Brain pericyte (primary cell): ENCODE data around the gene MPI.
"Not testable (repeated sequence)": the region's sequence is repeated elsewhere in the genome, so short reads cannot be mapped to it uniquely, and the experiment has no call there.

Experiments used
- DNase-seq: peaks from one replicate; pipeline ENCODE4 v3.0.0-alpha.2; 2012; ENCODE audit warnings: low read depth, low spot score

The MPI gene

DNA sequence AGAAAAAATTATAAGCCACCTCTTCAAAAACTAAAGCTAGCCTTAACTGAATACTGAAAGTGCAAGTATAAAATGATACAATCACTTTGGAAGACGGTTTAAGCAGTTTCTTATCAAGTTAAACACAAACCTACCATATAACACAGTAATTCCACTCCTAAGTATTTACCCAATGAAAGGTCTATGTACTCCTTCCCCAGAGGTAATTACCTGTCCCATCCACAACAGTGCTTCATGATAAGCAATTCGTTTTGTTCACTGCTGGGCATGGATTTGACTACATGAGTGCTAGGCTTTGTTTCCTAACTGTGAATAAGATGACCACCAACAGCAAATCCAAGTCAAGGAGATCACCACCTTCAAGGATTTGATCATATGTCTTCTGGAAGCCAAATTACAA, 43.7 kb downstream of the MPI start:
- DNase-seq = no peak

DNA sequence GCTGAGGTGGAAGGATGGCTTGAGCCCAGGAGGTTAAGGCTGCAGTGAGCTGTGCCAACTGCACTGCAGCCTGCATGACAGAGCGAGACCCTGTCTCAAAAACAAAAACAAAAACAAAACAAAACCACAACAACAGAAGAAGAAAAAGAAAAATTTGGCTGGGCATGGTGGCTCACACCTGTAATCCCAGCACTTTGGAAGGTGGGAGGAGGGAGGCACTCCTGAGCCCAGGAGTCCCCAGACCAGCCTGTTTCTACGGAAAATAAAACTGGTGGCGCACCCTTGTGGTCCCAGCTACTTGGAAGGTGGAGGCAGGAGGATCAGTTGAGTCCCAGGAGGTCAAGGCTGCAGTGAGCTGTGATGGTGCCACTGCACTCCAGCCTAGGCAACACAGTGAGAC, 45.4 kb downstream of the MPI start:
- not testable (repeated sequence) for DNase-seq

DNA sequence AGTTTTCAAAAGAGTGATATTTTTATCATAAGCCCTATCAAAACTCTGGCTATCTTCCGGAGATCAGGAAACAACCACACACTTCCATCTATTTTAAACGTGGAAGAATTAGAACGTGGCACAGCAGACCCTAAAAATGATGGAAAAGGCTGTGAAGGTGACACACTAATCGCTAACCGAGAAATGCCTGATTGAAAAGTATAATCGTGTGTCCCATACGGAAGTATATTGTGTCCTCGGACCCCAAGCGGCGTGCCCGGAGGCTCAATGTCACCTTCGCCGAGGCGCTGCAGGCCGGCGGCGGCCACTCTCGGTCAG, 47.4 kb downstream of the MPI start:
- no peak for DNase-seq

DNA sequence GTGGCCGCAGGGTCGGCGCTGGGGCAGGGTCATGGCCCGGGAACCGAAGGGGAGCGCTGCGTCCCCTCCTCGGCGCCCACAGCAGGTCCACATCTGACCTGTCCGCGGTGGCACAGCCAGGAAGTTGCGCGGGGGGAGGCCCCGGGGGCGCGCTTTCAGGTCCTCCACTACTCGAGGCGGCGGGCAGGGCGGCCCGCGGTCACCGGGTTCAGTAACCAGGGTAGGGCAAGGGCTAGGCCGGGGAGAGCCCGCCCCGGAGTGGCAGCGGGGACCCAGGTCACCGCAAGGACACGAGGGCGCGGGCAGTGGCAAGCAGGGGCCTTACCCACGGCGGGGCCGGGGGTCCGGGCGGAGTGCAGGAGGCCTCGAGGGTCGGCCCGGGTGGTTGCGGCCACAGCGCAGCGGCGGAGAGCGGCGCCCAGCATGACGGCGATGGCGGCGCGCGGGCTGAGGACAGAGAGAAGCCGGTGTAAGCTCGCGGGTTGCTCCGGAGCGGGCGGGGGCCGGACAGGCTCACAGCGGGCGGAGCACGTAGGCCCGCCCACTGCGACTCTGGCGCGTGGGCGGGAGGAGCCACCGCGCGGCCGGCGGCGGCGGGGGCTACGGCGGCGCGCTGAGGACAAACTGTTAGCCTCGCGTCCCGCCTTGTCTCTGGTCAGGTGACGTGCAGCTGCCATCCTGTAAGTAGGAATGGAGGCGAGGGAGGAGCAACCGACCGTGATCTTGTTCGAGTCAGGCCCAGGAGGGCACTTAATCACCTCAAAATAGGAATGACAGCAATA, 47.9 kb downstream of the MPI start, which contains the start of gene COX5A:
Gene COX5A (minus strand): TSS at position 484 of the 782 bp plus-strand sequence. CDS start 59 bp downstream, at position 425.
- peak; percentile 84 for DNase-seq

DNA sequence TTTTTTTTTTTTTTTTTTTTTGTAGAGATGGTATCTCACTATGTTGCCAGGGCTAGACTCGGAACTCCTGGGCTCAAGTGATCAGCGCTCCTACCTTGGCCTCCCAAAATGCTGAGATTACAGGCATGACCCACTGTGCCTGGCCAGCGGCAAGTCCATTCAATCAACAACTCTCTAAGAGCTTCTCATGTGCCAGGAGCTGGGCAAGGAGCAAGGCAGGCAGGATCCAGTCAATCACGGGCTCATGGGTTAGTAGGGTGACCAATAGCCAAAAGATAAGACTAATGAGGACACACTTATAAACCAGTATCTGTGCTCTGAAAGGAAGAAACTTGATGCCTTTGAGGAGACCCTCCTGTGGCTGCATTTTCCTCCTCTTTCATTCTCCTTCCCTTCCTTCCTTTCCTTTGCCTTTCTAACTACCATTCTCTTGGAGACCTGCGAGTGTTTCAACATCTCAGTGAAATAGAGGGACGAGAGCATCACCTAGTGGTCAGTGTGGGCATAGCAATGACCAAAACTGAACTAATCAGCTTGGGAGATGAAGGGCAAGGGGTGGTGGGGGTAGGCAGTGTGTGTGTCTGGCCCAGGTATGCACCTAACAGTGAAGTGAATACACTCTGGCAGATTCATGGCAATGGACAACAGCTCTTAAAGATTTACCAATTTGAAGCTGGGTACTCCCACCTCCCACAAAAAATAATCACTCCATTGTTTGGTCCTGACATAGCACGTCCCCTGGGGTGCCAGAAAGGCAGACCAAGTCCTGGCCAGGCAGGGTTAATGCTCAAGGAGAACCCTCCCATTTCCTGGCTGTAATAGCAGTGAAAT, 60.5 kb downstream of the MPI start:
- DNase-seq = no peak

DNA sequence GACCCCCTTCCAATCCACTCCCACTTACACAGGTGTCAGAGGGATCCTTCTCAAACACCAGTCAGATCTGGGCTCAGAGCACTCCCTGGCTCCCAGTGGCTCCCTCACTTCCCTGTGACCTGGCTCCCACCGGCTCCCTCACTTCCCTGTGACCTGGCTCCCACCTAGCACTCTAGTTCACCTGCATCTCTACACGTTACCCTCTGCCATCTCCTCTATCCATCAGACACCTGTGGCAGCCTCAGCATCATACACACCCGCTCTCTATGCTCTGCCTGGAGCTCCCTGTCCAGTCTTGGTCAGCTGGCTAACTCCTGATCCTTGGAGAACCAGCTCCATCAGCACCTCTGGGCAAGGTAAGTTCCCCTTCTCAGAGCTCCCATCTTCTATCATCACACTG, 61.2 kb downstream of the MPI start:
- DNase-seq = no peak
